ENCODE measurements around the gene RNF14.

DNA sequence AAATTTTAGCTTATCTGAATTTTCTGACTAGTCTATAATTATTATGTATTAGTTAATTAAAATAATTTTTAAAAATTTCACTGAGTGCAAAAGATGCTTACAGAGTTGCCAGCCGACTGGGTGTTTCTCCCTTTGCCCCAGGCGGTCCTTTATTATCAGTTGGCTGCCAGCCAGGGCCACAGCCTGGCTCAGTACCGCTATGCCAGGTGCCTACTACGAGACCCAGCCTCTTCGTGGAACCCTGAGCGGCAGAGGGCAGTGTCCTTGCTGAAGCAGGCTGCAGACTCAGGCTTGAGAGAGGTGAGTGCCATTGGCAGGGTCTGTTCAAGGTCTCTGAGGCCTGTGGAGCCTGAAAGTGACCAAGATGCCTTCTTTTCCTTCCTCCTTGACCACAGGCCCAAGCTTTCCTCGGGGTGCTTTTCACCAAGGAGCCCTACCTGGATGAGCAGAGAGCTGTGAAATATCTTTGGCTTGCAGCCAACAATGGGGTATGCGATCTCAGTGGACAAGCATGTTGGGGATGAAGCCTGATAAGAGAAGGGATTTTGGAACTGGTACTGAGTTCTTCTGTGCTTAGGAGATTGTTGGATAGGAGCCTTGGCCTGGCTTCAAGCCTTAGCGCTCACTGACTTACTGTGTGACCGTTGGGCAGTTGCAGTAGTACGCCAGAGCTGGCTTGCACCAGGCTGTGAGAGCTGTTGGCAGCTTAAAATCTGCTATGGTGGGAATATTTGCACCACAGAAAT lies 34.6 kb upstream of the RNF14 start:
- no peak for TF ChIP-seq STAT5A (IDR thresholded peaks at IDR 0.05; ENCODE audit: borderline replicate concordance, low read length)
- TF ChIP-seq PML (IDR thresholded peaks at IDR 0.05; ENCODE audit: low read length): no peak
- no peak for TF ChIP-seq BHLHE40 (IDR thresholded peaks at IDR 0.05; ENCODE audit: low read length)
- TF ChIP-seq, protein P1, sequence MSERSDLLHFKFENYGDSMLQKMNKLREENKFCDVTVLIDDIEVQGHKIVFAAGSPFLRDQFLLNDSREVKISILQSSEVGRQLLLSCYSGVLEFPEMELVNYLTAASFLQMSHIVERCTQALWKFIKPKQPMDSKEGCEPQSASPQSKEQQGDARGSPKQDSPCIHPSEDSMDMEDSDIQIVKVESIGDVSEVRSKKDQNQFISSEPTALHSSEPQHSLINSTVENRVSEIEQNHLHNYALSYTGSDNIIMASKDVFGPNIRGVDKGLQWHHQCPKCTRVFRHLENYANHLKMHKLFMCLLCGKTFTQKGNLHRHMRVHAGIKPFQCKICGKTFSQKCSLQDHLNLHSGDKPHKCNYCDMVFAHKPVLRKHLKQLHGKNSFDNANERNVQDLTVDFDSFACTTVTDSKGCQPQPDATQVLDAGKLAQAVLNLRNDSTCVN (CRISPR knock-in tag; IDR thresholded peaks at IDR 0.05): no peak
- no peak for TF ChIP-seq MIER1 (IDR thresholded peaks at IDR 0.05; ENCODE audit: low read depth)

All from K562 (cell line).